HEK293 (cell line): ENCODE data around the gene NEAT1.

Experiments
- ELK4 ChIP-seq: IDR thresholded peaks from 2 replicates; pipeline ENCODE4 v1.6.1; 2011; ENCODE audit warnings: mild to moderate bottlenecking, low read depth, low read length, borderline replicate concordance
- KLF8 ChIP-seq: fragments of 450-650 bp; formaldehyde crosslinking; IDR thresholded peaks from 2 replicates; pipeline ENCODE4 v1.5.1; 2016; ENCODE audit warnings: missing biosample characterization, missing genetic modification characterization
- KLF9 ChIP-seq: fragments of 450-650 bp; formaldehyde crosslinking; IDR thresholded peaks from 2 replicates; pipeline ENCODE4 v1.5.1; 2016; ENCODE audit warnings: missing biosample characterization, missing genetic modification characterization, low read depth
- PRDM1 ChIP-seq: fragments of 450-650 bp; formaldehyde crosslinking; IDR thresholded peaks from 2 replicates; pipeline ENCODE4; 2016; ENCODE audit warnings: missing biosample characterization, missing genetic modification characterization
- SCRT1 ChIP-seq: fragments of 450-650 bp; formaldehyde crosslinking; IDR thresholded peaks from 2 replicates; pipeline ENCODE4 v1.5.1; 2016; ENCODE audit warnings: missing biosample characterization, missing genetic modification characterization, borderline replicate concordance
- SP7 ChIP-seq: fragments of 450-650 bp; formaldehyde crosslinking; IDR thresholded peaks from 2 replicates; pipeline ENCODE4 v1.5.1; 2016; ENCODE audit warnings: missing biosample characterization, missing genetic modification characterization
- TCF7L2 ChIP-seq: IDR thresholded peaks from 2 replicates; pipeline ENCODE4 v1.6.1; 2011; ENCODE audit warnings: low read depth, mild to moderate bottlenecking, inconsistent platforms, low read length, moderate library complexity, borderline replicate concordance
- ZBTB26 ChIP-seq: fragments of 450-650 bp; formaldehyde crosslinking; optimal IDR thresholded peaks from 2 replicates; pipeline ENCODE3; 2016; ENCODE audit warnings: missing biosample characterization, mild to moderate bottlenecking, missing genetic modification characterization
- ZBTB48 ChIP-seq: fragments of 450-650 bp; formaldehyde crosslinking; IDR thresholded peaks from 2 replicates; pipeline ENCODE4 v1.5.1; 2016; ENCODE audit warnings: missing biosample characterization, missing genetic modification characterization
- ZBTB7A ChIP-seq: fragments of 450-650 bp; formaldehyde crosslinking; IDR thresholded peaks from 2 replicates; pipeline ENCODE4 v1.5.1; 2016; ENCODE audit warnings: low read depth, missing biosample characterization, missing genetic modification characterization
- ZFP3 ChIP-seq: fragments of 450-650 bp; formaldehyde crosslinking; IDR thresholded peaks from 2 replicates; pipeline ENCODE4 v1.5.1; 2016; ENCODE audit warnings: low read depth, missing biosample characterization, missing genetic modification characterization
- ZNF10 ChIP-seq: fragments of 450-650 bp; formaldehyde crosslinking; IDR thresholded peaks from 2 replicates; pipeline ENCODE4 v1.5.1; 2017; ENCODE audit warnings: missing biosample characterization, missing genetic modification characterization
- ZNF155 ChIP-seq: fragments of 450-650 bp; formaldehyde crosslinking; IDR thresholded peaks from 2 replicates; pipeline ENCODE4 v1.5.1; 2016; ENCODE audit warnings: missing biosample characterization, missing genetic modification characterization
- ZNF16 ChIP-seq: fragments of 450-650 bp; formaldehyde crosslinking; IDR thresholded peaks from 2 replicates; pipeline ENCODE4 v1.5.1; 2016; ENCODE audit warnings: low read depth, missing biosample characterization, missing genetic modification characterization
- ZNF274 ChIP-seq, 2 experiments: fragments of 200-500 bp in 1 of 2; fragments of 450-650 bp in 1 of 2; sonication (Bioruptor generic) in 1 of 2; formaldehyde crosslinking in 1 of 2; IDR thresholded peaks; 2 replicates each; pipeline versions ENCODE4 v1.5.1 to v1.6.1; 2014 to 2016; ENCODE audit warnings: borderline replicate concordance in 1 of 2, inconsistent platforms in 1 of 2, low read length in 1 of 2, missing biosample characterization in 1 of 2, missing genetic modification characterization in 1 of 2
- ZNF350 ChIP-seq: fragments of 450-650 bp; formaldehyde crosslinking; IDR thresholded peaks from 2 replicates; pipeline ENCODE4 v1.5.0; 2017; ENCODE audit warnings: missing biosample characterization, mild to moderate bottlenecking, missing genetic modification characterization
- ZNF416 ChIP-seq: fragments of 450-650 bp; formaldehyde crosslinking; IDR thresholded peaks from 2 replicates; pipeline ENCODE4 v1.5.1; 2016; ENCODE audit warnings: missing biosample characterization, missing genetic modification characterization
- ZNF449 ChIP-seq: fragments of 450-650 bp; formaldehyde crosslinking; IDR thresholded peaks from 2 replicates; pipeline ENCODE4 v1.5.1; 2017; ENCODE audit warnings: missing biosample characterization, mild to moderate bottlenecking, missing genetic modification characterization, moderate library complexity
- ZNF544 ChIP-seq: fragments of 450-650 bp; formaldehyde crosslinking; IDR thresholded peaks from 2 replicates; pipeline ENCODE4 v1.5.0; 2017; ENCODE audit warnings: missing biosample characterization, missing genetic modification characterization
- ZNF585B ChIP-seq: fragments of 450-650 bp; formaldehyde crosslinking; IDR thresholded peaks from 2 replicates; pipeline ENCODE4 v1.5.1; 2016; ENCODE audit warnings: missing biosample characterization, missing genetic modification characterization
- ZNF596 ChIP-seq: fragments of 450-650 bp; IDR thresholded peaks from 2 replicates; pipeline ENCODE4 v1.5.0; 2018; ENCODE audit warnings: missing biosample characterization, mild to moderate bottlenecking, missing genetic modification characterization, moderate library complexity
- ZNF600 ChIP-seq: fragments of 450-650 bp; formaldehyde crosslinking; IDR thresholded peaks from 2 replicates; pipeline ENCODE4 v1.5.1; 2016; ENCODE audit warnings: missing biosample characterization, missing genetic modification characterization
- ZNF704 ChIP-seq: fragments of 450-650 bp; formaldehyde crosslinking; IDR thresholded peaks from 2 replicates; pipeline ENCODE4 v1.5.1; 2016; ENCODE audit warnings: missing biosample characterization, missing genetic modification characterization
- ZNF747 ChIP-seq: fragments of 450-650 bp; formaldehyde crosslinking; IDR thresholded peaks from 2 replicates; pipeline ENCODE4 v1.5.1; 2016; ENCODE audit warnings: missing biosample characterization, missing genetic modification characterization
- ZNF776 ChIP-seq: fragments of 450-650 bp; formaldehyde crosslinking; IDR thresholded peaks from 2 replicates; pipeline ENCODE4 v1.5.0; 2017; ENCODE audit warnings: missing biosample characterization, missing genetic modification characterization, borderline replicate concordance
- ZNF777 ChIP-seq: fragments of 450-650 bp; formaldehyde crosslinking; IDR thresholded peaks from 2 replicates; pipeline ENCODE4 v1.5.1; 2017; ENCODE audit warnings: missing biosample characterization, missing genetic modification characterization, borderline replicate concordance
- ZNF785 ChIP-seq: fragments of 450-650 bp; formaldehyde crosslinking; IDR thresholded peaks from 2 replicates; pipeline ENCODE4 v1.5.1; 2016; ENCODE audit warnings: missing biosample characterization, missing genetic modification characterization
- ZNF837 ChIP-seq: fragments of 450-650 bp; formaldehyde crosslinking; IDR thresholded peaks from 2 replicates; pipeline ENCODE4 v1.5.1; 2016; ENCODE audit warnings: missing biosample characterization, missing genetic modification characterization
- TF ChIP-seq, protein P1 (sequence below): fragments of 450-650 bp; formaldehyde crosslinking; IDR thresholded peaks from 2 replicates; pipeline ENCODE4 v1.5.1; 2016; ENCODE audit warnings: missing biosample characterization, missing genetic modification characterization
- TF ChIP-seq, protein P2 (sequence below): fragments of 450-650 bp; formaldehyde crosslinking; IDR thresholded peaks from 2 replicates; pipeline ENCODE4 v1.5.1; 2016; ENCODE audit warnings: missing biosample characterization, missing genetic modification characterization

Gene NEAT1

DNA sequence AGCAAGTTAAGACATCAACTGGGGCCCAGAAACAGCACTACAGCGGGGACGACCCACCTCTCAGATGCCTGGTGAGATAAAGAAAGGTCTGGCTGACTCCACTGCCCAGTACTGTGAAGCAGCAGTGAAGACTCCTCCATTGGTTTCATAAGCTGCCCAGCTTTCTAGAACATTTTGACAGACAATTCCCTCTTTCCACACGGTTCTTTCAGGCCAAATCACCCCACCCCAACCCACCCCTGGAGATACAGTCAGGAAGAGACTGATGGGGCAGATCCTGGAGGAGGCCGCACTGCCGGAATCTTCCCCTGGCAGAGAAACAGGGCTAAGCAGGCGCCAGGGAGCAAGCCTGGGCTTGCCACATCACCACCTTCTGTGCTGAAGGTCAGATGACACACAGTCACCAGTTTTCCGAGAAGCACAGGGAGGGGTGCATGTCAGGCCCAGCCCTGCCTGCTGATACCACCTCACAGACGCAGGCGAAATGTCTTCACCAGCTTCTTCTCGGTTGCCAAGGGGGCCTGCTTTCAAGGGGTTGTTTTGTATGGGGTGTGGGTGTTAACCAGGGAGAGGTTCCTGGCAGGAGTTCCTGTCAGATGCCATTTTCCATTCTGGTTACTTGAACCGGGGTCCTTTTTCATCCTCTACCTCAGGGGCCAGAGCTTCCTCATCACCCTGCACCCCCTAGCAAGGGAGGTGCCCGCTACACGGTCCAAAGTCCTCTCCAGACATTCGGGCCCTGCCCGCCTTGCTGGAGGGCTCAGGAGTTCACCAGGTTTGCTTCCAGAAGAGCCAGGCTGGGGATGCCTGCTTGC, 1.4 kb upstream of the NEAT1 start (continued):
- TF ChIP-seq ZNF544 (tag by site-specific recombination) = no peak
- no peak for TF ChIP-seq ZNF274 (IDR thresholded peaks at IDR 0.05; ENCODE audit: low read length)
- TF ChIP-seq ZNF274 (tag by site-specific recombination; IDR thresholded peaks at IDR 0.05; ENCODE audit: borderline replicate concordance) = no peak
- no peak for TF ChIP-seq ZNF837 (tag by site-specific recombination)
- no peak for TF ChIP-seq ZNF777 (tag by site-specific recombination)
- TF ChIP-seq SCRT1 (tag by site-specific recombination) = no peak
- no peak for TF ChIP-seq PRDM1
- no peak for TF ChIP-seq ZNF416 (tag by site-specific recombination)
- TF ChIP-seq ZNF747 = no peak
- TF ChIP-seq ZNF785 (tag by site-specific recombination) = no peak
- no peak for TF ChIP-seq ZNF155 (tag by site-specific recombination)
- TF ChIP-seq ZNF600 = peak; percentile 52
- TF ChIP-seq ZFP3 (tag by site-specific recombination) = no peak
- TF ChIP-seq ZBTB48 (tag by site-specific recombination) = peak; percentile 74
- TF ChIP-seq ZNF585B (tag by site-specific recombination) = no peak
- TF ChIP-seq KLF9 (tag by site-specific recombination) = peak; percentile 41; the same call in 1 of the 2 replicates
- TF ChIP-seq TCF7L2 = no peak
- peak; percentile 58; the same call in 1 of the 2 replicates for TF ChIP-seq ZBTB7A (tag by site-specific recombination)
- TF ChIP-seq ZNF350 = no peak
- peak; percentile 80 for TF ChIP-seq SP7 (tag by site-specific recombination)
- no peak for TF ChIP-seq ZNF704 (tag by site-specific recombination)
- TF ChIP-seq ZNF449 = no peak
- TF ChIP-seq ZNF596 (tag by site-specific recombination) = no peak
- no peak for TF ChIP-seq ZNF776
- TF ChIP-seq, protein P1, sequence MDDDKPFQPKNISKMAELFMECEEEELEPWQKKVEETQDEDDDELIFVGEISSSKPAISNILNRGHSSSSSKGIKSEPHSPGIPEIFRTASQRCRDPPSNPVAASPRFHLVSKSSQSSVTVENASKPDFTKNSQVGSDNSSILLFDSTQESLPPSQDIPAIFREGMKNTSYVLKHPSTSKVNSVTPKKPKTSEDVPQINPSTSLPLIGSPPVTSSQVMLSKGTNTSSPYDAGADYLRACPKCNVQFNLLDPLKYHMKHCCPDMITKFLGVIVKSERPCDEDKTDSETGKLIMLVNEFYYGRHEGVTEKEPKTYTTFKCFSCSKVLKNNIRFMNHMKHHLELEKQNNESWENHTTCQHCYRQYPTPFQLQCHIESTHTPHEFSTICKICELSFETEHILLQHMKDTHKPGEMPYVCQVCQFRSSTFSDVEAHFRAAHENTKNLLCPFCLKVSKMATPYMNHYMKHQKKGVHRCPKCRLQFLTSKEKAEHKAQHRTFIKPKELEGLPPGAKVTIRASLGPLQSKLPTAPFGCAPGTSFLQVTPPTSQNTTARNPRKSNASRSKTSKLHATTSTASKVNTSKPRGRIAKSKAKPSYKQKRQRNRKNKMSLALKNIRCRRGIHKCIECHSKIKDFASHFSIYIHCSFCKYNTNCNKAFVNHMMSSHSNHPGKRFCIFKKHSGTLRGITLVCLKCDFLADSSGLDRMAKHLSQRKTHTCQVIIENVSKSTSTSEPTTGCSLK (tag by site-specific recombination) = no peak
- TF ChIP-seq, protein P2, sequence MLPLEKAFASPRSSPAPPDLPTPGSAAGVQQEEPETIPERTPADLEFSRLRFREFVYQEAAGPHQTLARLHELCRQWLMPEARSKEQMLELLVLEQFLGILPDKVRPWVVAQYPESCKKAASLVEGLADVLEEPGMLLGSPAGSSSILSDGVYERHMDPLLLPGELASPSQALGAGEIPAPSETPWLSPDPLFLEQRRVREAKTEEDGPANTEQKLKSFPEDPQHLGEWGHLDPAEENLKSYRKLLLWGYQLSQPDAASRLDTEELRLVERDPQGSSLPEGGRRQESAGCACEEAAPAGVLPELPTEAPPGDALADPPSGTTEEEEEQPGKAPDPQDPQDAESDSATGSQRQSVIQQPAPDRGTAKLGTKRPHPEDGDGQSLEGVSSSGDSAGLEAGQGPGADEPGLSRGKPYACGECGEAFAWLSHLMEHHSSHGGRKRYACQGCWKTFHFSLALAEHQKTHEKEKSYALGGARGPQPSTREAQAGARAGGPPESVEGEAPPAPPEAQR (tag by site-specific recombination) = no peak
- TF ChIP-seq ZBTB26 (tag by site-specific recombination) = no peak
- peak; percentile 87 for TF ChIP-seq ZNF10 (tag by site-specific recombination)
- TF ChIP-seq ELK4 = no peak
- no peak for TF ChIP-seq ZNF16 (tag by site-specific recombination)
- peak; percentile 97 for TF ChIP-seq KLF8 (tag by site-specific recombination)
